GM21390 (cell line): ENCODE measurements around the gene CENPU.

Source experiments
- ATAC-seq: cut with Tn5 transposase; IDR thresholded peaks from one replicate; pipeline ENCODE4 v1.9.1; 2021; ENCODE audit not compliant: unreplicated experiment

Gene CENPU

GRCh38 chr4:184713887-184714286 lies 20.0 kb downstream of the CENPU start:
- ATAC-seq = no peak

- ATAC-seq = no peak
Observed at GRCh38 chr4:184712322-184712721, 21.6 kb downstream of the CENPU start.

GRCh38 chr4:184706453-184706852 lies 27.4 kb downstream of the CENPU start:
- ATAC-seq = no peak

- ATAC-seq = peak; percentile 63
Observed at GRCh38 chr4:184705692-184706091, 28.2 kb downstream of the CENPU start.

GRCh38 chr4:184702114-184702513 lies 31.8 kb downstream of the CENPU start:
- no peak for ATAC-seq

- ATAC-seq = no peak
Observed at GRCh38 chr4:184699941-184700340, 34.0 kb downstream of the CENPU start.

GRCh38 chr4:184697956-184698355 lies 35.9 kb downstream of the CENPU start:
- no peak for ATAC-seq

- no peak for ATAC-seq
Observed at GRCh38 chr4:184695178-184695896, 38.6 kb downstream of the CENPU start.

- no peak for ATAC-seq
Observed at GRCh38 chr4:184694412-184694956, 39.4 kb downstream of the CENPU start.

- ATAC-seq = no peak
Observed at GRCh38 chr4:184693056-184693455, 40.8 kb downstream of the CENPU start.

GRCh38 chr4:184689681-184690080 lies 44.2 kb downstream of the CENPU start:
- no peak for ATAC-seq

GRCh38 chr4:184688447-184688846 lies 45.4 kb downstream of the CENPU start:
- ATAC-seq = no peak

GRCh38 chr4:184688005-184688404 lies 45.9 kb downstream of the CENPU start:
- no peak for ATAC-seq

GRCh38 chr4:184684491-184685189 lies 49.3 kb downstream of the CENPU start:
- ATAC-seq = no peak

- no peak for ATAC-seq
Observed at GRCh38 chr4:184681916-184682315, 52.0 kb downstream of the CENPU start.

- no peak for ATAC-seq
Observed at GRCh38 chr4:184680698-184681097, 53.2 kb downstream of the CENPU start.

GRCh38 chr4:184675821-184676492 lies 57.9 kb downstream of the CENPU start:
- no peak for ATAC-seq

GRCh38 chr4:184675018-184675417 lies 58.9 kb downstream of the CENPU start:
- ATAC-seq = no peak

GRCh38 chr4:184674011-184674410 lies 59.9 kb downstream of the CENPU start:
- no peak for ATAC-seq

GRCh38 chr4:184672741-184673140 lies 61.2 kb downstream of the CENPU start:
- ATAC-seq = no peak

- ATAC-seq = no peak
Observed at GRCh38 chr4:184671101-184671500, 62.8 kb downstream of the CENPU start.

- no peak for ATAC-seq
Observed at GRCh38 chr4:184669251-184669650, 64.6 kb downstream of the CENPU start.
